H1 (cell line): ENCODE data around the gene AGER. TPM values are rescaled to one million over a fixed set of nuclear protein-coding genes. Genes with fewer than 3 reads are reported as not detected.
A peak's percentile ranks its signal among the peaks of the same experiment; 100 is the strongest.

Experiments used
- CTCF ChIA-PET: fragments of 300-600 bp; sonication (Branson Sonifier 250); formaldehyde crosslinking; loops from one replicate; lab custom pipeline; 2021; ENCODE audit not compliant: partially characterized antibody; lab: Charles Lee
- POLR2A ChIA-PET: fragments of 300-600 bp; sonication (Branson Sonifier 250); formaldehyde crosslinking; loops from one replicate; lab custom pipeline; 2021; ENCODE audit warnings: inconsistent platforms; ENCODE audit not compliant: partially characterized antibody; lab: Charles Lee
- DNase-seq, 2 experiments: peaks; one replicate each; pipeline versions ENCODE4 v3.0.0 to v3.0.0-alpha.2; 2010 to 2022; ENCODE audit warnings: low spot score in 2 of 2, low read depth in 1 of 2, mixed read lengths in 1 of 2
- FAIRE-seq: peaks from 2 replicates; lab custom pipeline; 2011; peaks lifted over from hg19 to GRCh38; lab: Jason Lieb, UNC
- H2AFZ ChIP-seq: 2 replicates; pipeline ENCODE4 v1.8.1; 2012; ENCODE audit warnings: low read length, inconsistent platforms
- H2AK5ac ChIP-seq: 2 replicates; pipeline ENCODE4 v1.6.1; 2013; ENCODE audit warnings: low read depth, low read length
- H2BK120ac ChIP-seq: replicated peaks from 2 replicates; pipeline ENCODE3; 2013; ENCODE audit warnings: low read depth, low read length, inconsistent platforms
- H2BK12ac ChIP-seq: 2 replicates; pipeline ENCODE4 v1.6.1; 2013; ENCODE audit warnings: low read depth, low read length
- H2BK15ac ChIP-seq: 2 replicates; pipeline ENCODE4 v1.6.1; 2013; ENCODE audit warnings: low read length
- H2BK20ac ChIP-seq: 2 replicates; pipeline ENCODE4 v1.6.1; 2013; ENCODE audit warnings: low read length
- H2BK5ac ChIP-seq: 2 replicates; pipeline ENCODE4 v1.6.1; 2013; ENCODE audit warnings: low read depth, low read length
- H3K14ac ChIP-seq: 2 replicates; pipeline ENCODE4 v1.6.1; 2013; ENCODE audit warnings: inconsistent platforms; ENCODE audit not compliant: insufficient read length
- H3K18ac ChIP-seq: 2 replicates; pipeline ENCODE4 v1.6.1; 2013; ENCODE audit warnings: low read length; ENCODE audit errors: extremely low read depth
- H3K23ac ChIP-seq: 2 replicates; pipeline ENCODE4 v1.6.1; 2013; ENCODE audit warnings: inconsistent platforms; ENCODE audit not compliant: insufficient read length
- H3K23me2 ChIP-seq: 2 replicates; pipeline ENCODE4 v1.6.1; 2013; ENCODE audit warnings: low read depth, low read length
- H3K27ac ChIP-seq: 2 replicates; pipeline ENCODE4 v1.6.1; 2011; ENCODE audit warnings: low read depth, low read length, inconsistent platforms
- H3K27me3 ChIP-seq, 4 experiments: replicated peaks in 1 of 4; 1 replicate in 1 of 4; 2 replicates in 3 of 4; pipeline versions ENCODE4 v1.6.1 to v1.8.1; 2011 to 2013; ENCODE audit warnings: low read length in 3 of 4, mild to moderate bottlenecking in 3 of 4, inconsistent platforms in 2 of 4, mixed read lengths in 2 of 4, moderate library complexity in 1 of 4; ENCODE audit not compliant: control insufficient read depth in 3 of 4, insufficient read depth in 3 of 4; ENCODE audit errors: extremely low read depth in 1 of 4
- H3K36me3 ChIP-seq, 4 experiments: 2 replicates each; pipeline versions ENCODE4 v1.6.1 to v1.8.1; 2011 to 2013; ENCODE audit warnings: mild to moderate bottlenecking in 4 of 4, low read length in 3 of 4, moderate library complexity in 2 of 4, control low read depth in 1 of 4, inconsistent platforms in 1 of 4; ENCODE audit not compliant: insufficient read depth in 4 of 4, control insufficient read depth in 2 of 4
- H3K4ac ChIP-seq: replicated peaks from 2 replicates; pipeline ENCODE3; 2013; ENCODE audit warnings: low read length, low read depth, mixed read lengths, inconsistent platforms; ENCODE audit not compliant: insufficient read length
- H3K4me1 ChIP-seq, 4 experiments: replicated peaks in 1 of 4; 1 replicate in 1 of 4; 2 replicates in 3 of 4; pipeline versions ENCODE4 v1.6.1 to v1.8.1; 2011 to 2013; ENCODE audit warnings: low read length in 3 of 4, inconsistent platforms in 2 of 4, mixed read lengths in 1 of 4; ENCODE audit not compliant: insufficient read depth in 4 of 4, control insufficient read depth in 3 of 4
- H3K4me2 ChIP-seq, 2 experiments: 2 replicates each; pipeline versions ENCODE4 v1.6.1 to v1.8.1; 2011 to 2013; ENCODE audit warnings: low read depth in 2 of 2, low read length in 2 of 2, control low read depth in 1 of 2, inconsistent platforms in 1 of 2, mild to moderate bottlenecking in 1 of 2; ENCODE audit not compliant: insufficient read depth in 1 of 2
- H3K4me3 ChIP-seq, 4 experiments: fragments of 200-600, 300-600 bp in 1 of 4; sonication (generic), shearing (Covaris generic), sonication (Bioruptor Twin) in 1 of 4; 2 replicates each; pipeline versions ENCODE4 v1.5.1 to v1.8.1; 2011 to 2016; ENCODE audit warnings: low read length in 4 of 4, low read depth in 3 of 4, control low read depth in 2 of 4, inconsistent platforms in 2 of 4, mild to moderate bottlenecking in 2 of 4, mixed read lengths in 1 of 4, moderate library complexity in 1 of 4; ENCODE audit not compliant: insufficient read depth in 2 of 4; ENCODE audit errors: extremely low read depth in 1 of 4
- H3K56ac ChIP-seq: replicated peaks from 2 replicates; pipeline ENCODE3; 2013; ENCODE audit warnings: low read depth, mild to moderate bottlenecking, mixed read lengths, low read length, inconsistent platforms; ENCODE audit not compliant: insufficient read length
- H3K79me1 ChIP-seq: 2 replicates; pipeline ENCODE4 v1.6.1; 2013; ENCODE audit warnings: low read depth, low read length, control low read depth
- H3K79me2 ChIP-seq, 2 experiments: 2 replicates each; pipeline versions ENCODE4 v1.6.1 to v1.8.1; 2012 to 2013; ENCODE audit warnings: low read length in 2 of 2, mild to moderate bottlenecking in 2 of 2, inconsistent platforms in 1 of 2; ENCODE audit not compliant: insufficient read depth in 2 of 2, control insufficient read depth in 1 of 2
- H3K9ac ChIP-seq, 4 experiments: replicated peaks in 1 of 4; 1 replicate in 1 of 4; 2 replicates in 3 of 4; pipeline versions ENCODE4 v1.6.1 to v1.8.1; 2011 to 2013; ENCODE audit warnings: low read depth in 3 of 4, low read length in 3 of 4, control low read depth in 2 of 4, mild to moderate bottlenecking in 2 of 4, moderate library complexity in 2 of 4, inconsistent platforms in 1 of 4; ENCODE audit errors: extremely low read depth in 1 of 4
- H3K9me3 ChIP-seq, 2 experiments: 2 replicates each; pipeline versions ENCODE4 v1.6.1 to v1.8.1; 2012 to 2013; ENCODE audit warnings: mild to moderate bottlenecking in 2 of 2, moderate library complexity in 2 of 2, control low read depth in 1 of 2, inconsistent platforms in 1 of 2, low read depth in 1 of 2, low read length in 1 of 2, mixed read lengths in 1 of 2; ENCODE audit not compliant: insufficient read depth in 2 of 2
- H4K20me1 ChIP-seq, 2 experiments: replicated peaks in 1 of 2; 2 replicates each; pipeline versions ENCODE3 to v1.8.1; 2011 to 2013; ENCODE audit warnings: inconsistent platforms in 2 of 2, low read length in 2 of 2, mild to moderate bottlenecking in 1 of 2; ENCODE audit not compliant: insufficient read depth in 2 of 2, control insufficient read depth in 1 of 2
- H4K5ac ChIP-seq: 2 replicates; pipeline ENCODE4 v1.6.1; 2013; ENCODE audit warnings: low read length, low read depth, mixed read lengths, inconsistent platforms; ENCODE audit not compliant: insufficient read length
- H4K8ac ChIP-seq: 2 replicates; pipeline ENCODE4 v1.8.0; 2013; ENCODE audit warnings: mild to moderate bottlenecking, moderate library complexity, low read length, inconsistent platforms; ENCODE audit not compliant: insufficient read depth; ENCODE audit errors: extremely low read depth
- H4K91ac ChIP-seq: replicated peaks from 2 replicates; pipeline ENCODE3; 2013; ENCODE audit warnings: low read length, mixed read lengths, inconsistent platforms; ENCODE audit not compliant: insufficient read length
- ASH2L ChIP-seq: fragments of 200-600, 300-600 bp; sonication (generic); IDR thresholded peaks from one replicate; pipeline ENCODE4 v1.7.1; 2017; ENCODE audit warnings: low read length
- CTBP2 ChIP-seq: IDR thresholded peaks from 2 replicates; pipeline ENCODE4 v1.7.0; 2011; ENCODE audit warnings: borderline replicate concordance, mild to moderate bottlenecking, moderate library complexity, mixed read lengths, low read length; ENCODE audit not compliant: insufficient read depth, insufficient read length
- EZH2 ChIP-seq: fragments of 200-600 bp; sonication (generic); IDR thresholded peaks from 2 replicates; pipeline ENCODE4 v1.7.1; 2012; ENCODE audit warnings: low read depth, mild to moderate bottlenecking, moderate library complexity, low read length, inconsistent platforms; ENCODE audit not compliant: severe bottlenecking
- GABPA ChIP-seq: IDR thresholded peaks from 2 replicates; pipeline ENCODE4 v1.6.1; 2011; ENCODE audit warnings: mild to moderate bottlenecking, low read length, moderate library complexity, borderline replicate concordance; ENCODE audit not compliant: insufficient read depth
- HDAC2 ChIP-seq, 2 experiments: fragments of 300-600 bp in 1 of 2; sonication (generic) in 1 of 2; IDR thresholded peaks; 2 replicates each; pipeline ENCODE4 v1.6.1; 2011 to 2012; ENCODE audit warnings: low read depth in 2 of 2, low read length in 2 of 2, mild to moderate bottlenecking in 2 of 2, moderate library complexity in 2 of 2, borderline replicate concordance in 1 of 2, inconsistent platforms in 1 of 2
- HDAC6 ChIP-seq: IDR thresholded peaks from one replicate; pipeline ENCODE4 v1.7.1; 2012; ENCODE audit warnings: low read depth, mild to moderate bottlenecking, inconsistent platforms, low read length, moderate library complexity
- JUN ChIP-seq: IDR thresholded peaks from 2 replicates; pipeline ENCODE4 v1.6.1; 2011; ENCODE audit warnings: low read depth, mild to moderate bottlenecking, improper control_type of control experiment, low read length
- MAFK ChIP-seq: IDR thresholded peaks from 2 replicates; pipeline ENCODE4 v1.6.1; 2012; ENCODE audit warnings: low read depth, mild to moderate bottlenecking, improper control_type of control experiment, low read length
- SIX5 ChIP-seq: IDR thresholded peaks from 2 replicates; pipeline ENCODE4 v1.6.1; 2011; ENCODE audit warnings: mild to moderate bottlenecking, low read depth, low read length
- SP4 ChIP-seq: IDR thresholded peaks from 2 replicates; pipeline ENCODE4 v1.6.1; 2012; ENCODE audit warnings: low read length, inconsistent platforms
- TCF12 ChIP-seq: IDR thresholded peaks from 2 replicates; pipeline ENCODE4 v1.6.1; 2011; ENCODE audit warnings: low read depth, mild to moderate bottlenecking, low read length
- TEAD4 ChIP-seq: IDR thresholded peaks from 2 replicates; pipeline ENCODE4 v1.6.1; 2012; ENCODE audit warnings: low read depth, low read length, inconsistent platforms, mixed read lengths
- WGBS, 2 experiments: shearing (Covaris generic) in 1 of 2; methylation state at CpG; one replicate each; pipeline versions ENCODE4 v1.1.6 to v1.1.7; 2013 to 2015; ENCODE audit warnings: low lambda C conversion rate in 2 of 2, mixed read lengths in 2 of 2, inconsistent platforms in 1 of 2, low coverage in 1 of 2, missing lambda C conversion rate in 1 of 2; ENCODE audit not compliant: insufficient replicate concordance in 2 of 2, insufficient coverage in 1 of 2, insufficient read length in 1 of 2; ENCODE audit errors: extremely low coverage in 1 of 2, missing lambda C conversion rate in 1 of 2; 5-methylcytosine and 5-hydroxymethylcytosine counted together
- polyA plus RNA-seq, 7 experiments: library from polyadenylated mRNA; depleted of rRNA in 3 of 7; stranded (reverse) in 5 of 7; unstranded in 2 of 7; fragments of >200 nt in 5 of 7; fragments of 200-250 nt in 2 of 7; gene quantifications; 1 replicate in 5 of 7; 2 replicates in 1 of 7; 4 replicates in 1 of 7; pipeline versions ENCODE4 v1.2.1 to v1.2.3, GENCODE V29; 2011 to 2013; ENCODE audit warnings: missing spikeins in 2 of 7, mixed read lengths in 2 of 7
- total RNA-seq: library from RNA; stranded (reverse); fragmentation: NEBNext Ultra II Directional; extraction: Animal tissue kit (Norgen Biotek cat#: 25700); gene quantifications from 2 replicates; pipeline ENCODE4 v1.2.1, GENCODE V29; 2021

Gene AGER
- total and polyA plus RNA-seq, 2 of the 8 experiments (the other 6 are each of a cell fraction or from before 2014, with no cell fraction given) = 3.8 to 10.9 TPM

GRCh38 chr6:32188381-32189068 lies 4.5 kb upstream of the AGER start:
- H3K4ac ChIP-seq = no peak overlapping the region
- 71% methylated on average over 10 of the region's 13 CpGs; no CpG with 5 or more reads in 1 of the 2 experiments for WGBS, 2 experiments
- H3K56ac ChIP-seq = no peak overlapping the region
- peak overlapping the region; percentile 32 for H3K18ac ChIP-seq
- POLR2A ChIA-PET = interaction anchor here (1.0 to 13.3 kb wide), 10 partner anchors 9 to 58 kb away, joined by 3 to 194 read pairs (median 3); partner anchors contain the start of genes AGPAT1, FKBPL, PRRT1 and RNF5
- no peak overlapping the region for H2BK15ac ChIP-seq
- peaks cover 0 to 3% of the 10 kb centered on the region in 2 experiments for H4K20me1 ChIP-seq
- H3K27me3 ChIP-seq = no peaks in the 10 kb centered on the region
- no peak overlapping the region for H2BK120ac ChIP-seq
- CTCF ChIA-PET = interaction anchor here (0.5 to 3.2 kb wide), 9 partner anchors 9 to 71 kb away, joined by 3 to 13 read pairs (median 4); partner anchors contain the start of genes AGPAT1 and PRRT1
- H2AK5ac ChIP-seq = no peak overlapping the region
- H2BK20ac ChIP-seq = no peak overlapping the region
- H3K14ac ChIP-seq = no peak overlapping the region
- peak overlapping the region in 2 of 4 experiments; percentile 44 to 69; a peak in 4 of 7 replicates for H3K9ac ChIP-seq
- peak overlapping the region; percentile 52; the same call in 1 of the 2 replicates for H2BK5ac ChIP-seq
- FAIRE-seq = no peak
- H3K4me2 ChIP-seq = peak overlapping the region; percentile 81 to 90
- H3K23me2 ChIP-seq = peaks cover 5% of the 10 kb centered on the region
- H3K79me1 ChIP-seq = peaks cover 2% of the 10 kb centered on the region
- H3K4me3 ChIP-seq = peak overlapping the region; percentile 30 to 87 (median 64)
- H2BK12ac ChIP-seq = no peak overlapping the region
- H2AFZ ChIP-seq = no peak overlapping the region
- H4K5ac ChIP-seq = no peak overlapping the region
- no peak overlapping the region for H3K23ac ChIP-seq
- no peak for DNase-seq
- no peak overlapping the region for H4K8ac ChIP-seq
- peaks cover 0 to 26% (median 16%) of the 10 kb centered on the region in 4 experiments; a peak in 6 of 7 replicates for H3K4me1 ChIP-seq
- peaks cover 2 to 18% (median 14%) of the 10 kb centered on the region in 4 experiments; a peak in 7 of 8 replicates for H3K36me3 ChIP-seq
- H3K79me2 ChIP-seq = peaks cover 0 to 13% of the 10 kb centered on the region in 2 experiments; a peak in 2 of 4 replicates
- H4K91ac ChIP-seq = peak overlapping the region; percentile 7
- no peaks in the 10 kb centered on the region for H3K9me3 ChIP-seq
- peak overlapping the region; percentile 54 for H3K27ac ChIP-seq
- TF ChIP-seq TEAD4 = no peak
- TF ChIP-seq HDAC2 (IDR thresholded peaks at IDR 0.05; ENCODE audit: borderline replicate concordance in 1 of 2, low read depth in 2 of 2, low read length in 2 of 2) = no peak
- TF ChIP-seq TCF12 = no peak
- no peak for TF ChIP-seq GABPA
- no peak for TF ChIP-seq JUN
- no peak for TF ChIP-seq MAFK
- no peak for TF ChIP-seq HDAC6
- no peak for TF ChIP-seq CTBP2
- no peak for TF ChIP-seq EZH2
- TF ChIP-seq SIX5 = no peak
- TF ChIP-seq ASH2L = no peak
- no peak for TF ChIP-seq SP4
